Measurements from ENCODE around the gene RHOV. TPM values are rescaled to one million over a fixed set of nuclear protein-coding genes. Genes with fewer than 3 reads are reported as not detected.
A peak's percentile ranks its signal among the peaks of the same experiment; 100 is the strongest.

The RHOV gene
- total RNA-seq, 1 donor from 2014 or later, result 0.12 TPM

- Mint-ChIP-seq H3K27ac (ENCODE audit: unreplicated experiment) (peak overlapping the region; percentile 100), H3K9me3 (ENCODE audit: low read depth) (no peaks in the 10 kb centered on the region), H3K27me3 (ENCODE audit: low read depth) (no peaks in the 10 kb centered on the region), H3K4me1 (ENCODE audit: low read depth) (peaks cover 21% of the 10 kb centered on the region), H3K4me3 (ENCODE audit: unreplicated experiment) (peak overlapping the region; percentile 98), H3K36me3 (ENCODE audit: low read depth) (peaks cover 11% of the 10 kb centered on the region)
- peak; percentile 75 for TF ChIP-seq CTCF (IDR thresholded peaks at IDR 0.05)
- no peak for DNase-seq (ENCODE audit: low spot score)
These were observed 20.8 kb upstream of the RHOV start for GRCh38 chr15:40894681-40895448.

- H3K36me3 Mint-ChIP-seq (ENCODE audit: low read depth), result peaks cover 9% of the 10 kb centered on the region
- DNase-seq (ENCODE audit: low spot score), result peak; percentile 99
- H3K9me3 Mint-ChIP-seq (ENCODE audit: low read depth), result no peaks in the 10 kb centered on the region
- H3K4me1 Mint-ChIP-seq (ENCODE audit: low read depth), result peaks cover 21% of the 10 kb centered on the region
- peak; percentile 90 for TF ChIP-seq CTCF (IDR thresholded peaks at IDR 0.05)
- no peaks in the 10 kb centered on the region for H3K27me3 Mint-ChIP-seq (ENCODE audit: low read depth)
- H3K27ac Mint-ChIP-seq (ENCODE audit: unreplicated experiment), result peak within 1 kb of the TSS; percentile 100
- H3K4me3 Mint-ChIP-seq (ENCODE audit: unreplicated experiment), result peak within 1 kb of the TSS; percentile 98
These were observed 20.0 kb upstream of the RHOV start, which contains the start of gene VPS18 for GRCh38 chr15:40893733-40894680. Gene VPS18, plus strand, starts transcription at chr15:40894450. Its CDS starts 319 bp downstream, at chr15:40894769.

GRCh38 chr15:40893019-40893670 is 19.1 kb upstream of the RHOV start:
- H3K27ac Mint-ChIP-seq (ENCODE audit: unreplicated experiment), result no peak overlapping the region
- H3K4me1 Mint-ChIP-seq (ENCODE audit: low read depth), result peaks cover 21% of the 10 kb centered on the region
- no peak for TF ChIP-seq CTCF (IDR thresholded peaks at IDR 0.05)
- H3K36me3 Mint-ChIP-seq (ENCODE audit: low read depth), result peaks cover 5% of the 10 kb centered on the region
- no peak overlapping the region for H3K4me3 Mint-ChIP-seq (ENCODE audit: unreplicated experiment)
- no peaks in the 10 kb centered on the region for H3K27me3 Mint-ChIP-seq (ENCODE audit: low read depth)
- H3K9me3 Mint-ChIP-seq (ENCODE audit: low read depth), result no peaks in the 10 kb centered on the region
- DNase-seq (ENCODE audit: low spot score), result no peak

GRCh38 chr15:40892447-40893012 is 18.5 kb upstream of the RHOV start:
- Mint-ChIP-seq H3K9me3 (ENCODE audit: low read depth) (no peaks in the 10 kb centered on the region), H3K27ac (ENCODE audit: unreplicated experiment) (no peak overlapping the region), H3K36me3 (ENCODE audit: low read depth) (peaks cover 2% of the 10 kb centered on the region), H3K4me3 (ENCODE audit: unreplicated experiment) (no peak overlapping the region), H3K27me3 (ENCODE audit: low read depth) (no peaks in the 10 kb centered on the region), H3K4me1 (ENCODE audit: low read depth) (peaks cover 21% of the 10 kb centered on the region)
- no peak for DNase-seq (ENCODE audit: low spot score)
- no peak for TF ChIP-seq CTCF (IDR thresholded peaks at IDR 0.05)

Data from chondrocyte (in vitro differentiated cells).